HepG2 (cell line): ENCODE results near the gene RPP21. TPM values are rescaled to one million over a fixed set of nuclear protein-coding genes. Genes with fewer than 3 reads are reported as not detected.

Experiments
- ATAC-seq: fragments of 200-7000 bp; cut with Tn5 transposase; 3 replicates; pipeline ENCODE4 v1.9.1; 2020; ENCODE audit warnings: mild to moderate bottlenecking, moderate library complexity
- BruUV-seq: library from RNA; stranded (reverse); fragments of 400-500 nt; replicated peaks from 2 replicates; lab custom pipeline; 2021; lab: Mats Ljungman, UMichigan
- CTCF ChIA-PET: fragments of 300-600 bp; formaldehyde crosslinking; extraction: SDS; loops from one replicate; lab custom pipeline; 2021; ENCODE audit warnings: low total read pairs, inconsistent platforms, low intra/inter-chr PET ratio; lab: Yijun Ruan, JAX
- POLR2A ChIA-PET: fragments of 350-600 bp; sonication (Branson Sonifier 250); formaldehyde crosslinking; loops from one replicate; lab custom pipeline; 2020; ENCODE audit warnings: antibody characterized with exemption, inconsistent platforms; lab: Yijun Ruan, JAX
- DNase-seq: peaks from one replicate; pipeline ENCODE4 v3.0.0-alpha.2; 2015; ENCODE audit warnings: low spot score
- FAIRE-seq: peaks from 3 replicates; lab custom pipeline; 2011; peaks lifted over from hg19 to GRCh38; lab: Jason Lieb, UNC
- H2AFZ ChIP-seq: one replicate; pipeline ENCODE4 v1.6.1; 2011; ENCODE audit warnings: low read length, inconsistent platforms
- H3K27ac ChIP-seq: fragments of 300-600 bp; 3 replicates; pipeline ENCODE4 v1.8.0; 2011; ENCODE audit warnings: mixed run types, mild to moderate bottlenecking, mixed read lengths, low read length, inconsistent platforms; ENCODE audit not compliant: insufficient read depth; ENCODE audit errors: extremely low read length
- H3K27me3 ChIP-seq, 2 experiments: fragments of 200-600 bp in 1 of 2; 2 replicates in 1 of 2; 3 replicates in 1 of 2; pipeline versions ENCODE4 v1.6.0 to v1.8.0; 2011; ENCODE audit warnings: low read length in 2 of 2, mild to moderate bottlenecking in 2 of 2, moderate library complexity in 2 of 2, inconsistent platforms in 1 of 2; ENCODE audit not compliant: insufficient read depth in 2 of 2, control insufficient read depth in 1 of 2
- H3K36me3 ChIP-seq, 2 experiments: fragments of 200-600 bp in 1 of 2; replicated peaks in 1 of 2; 2 replicates in 1 of 2; 3 replicates in 1 of 2; pipeline versions ENCODE4 v1.5.1 to v1.8.0; 2011; ENCODE audit warnings: low read length in 2 of 2, inconsistent platforms in 1 of 2; ENCODE audit not compliant: insufficient read depth in 2 of 2, control insufficient read depth in 1 of 2
- H3K4me1 ChIP-seq: 2 replicates; pipeline ENCODE4 v1.5.1; 2012; ENCODE audit warnings: low read length, inconsistent platforms; ENCODE audit not compliant: insufficient read depth
- H3K4me2 ChIP-seq: 2 replicates; pipeline ENCODE4 v1.6.0; 2011; ENCODE audit warnings: low read depth, low read length, inconsistent platforms
- H3K4me3 ChIP-seq, 3 experiments: fragments of 200-600 bp in 1 of 3; sonication (generic), shearing (Covaris generic) in 1 of 3; replicated peaks in 1 of 3; 2 replicates each; pipeline ENCODE4 v1.5.1; 2011 to 2016; ENCODE audit warnings: low read length in 3 of 3, inconsistent platforms in 2 of 3, low read depth in 2 of 3, mild to moderate bottlenecking in 2 of 3, control low read depth in 1 of 3, mixed read lengths in 1 of 3; ENCODE audit not compliant: insufficient read depth in 1 of 3
- H3K79me2 ChIP-seq: one replicate; pipeline ENCODE4 v1.6.1; 2011; ENCODE audit warnings: low read length, inconsistent platforms; ENCODE audit not compliant: insufficient read depth
- H3K9ac ChIP-seq: 2 replicates; pipeline ENCODE4 v1.6.0; 2011; ENCODE audit warnings: mild to moderate bottlenecking, low read depth, low read length, inconsistent platforms; ENCODE audit not compliant: insufficient read depth
- H3K9me3 ChIP-seq: 2 replicates; pipeline ENCODE4 v1.5.1; 2012; ENCODE audit warnings: mild to moderate bottlenecking, low read length
- H4K20me1 ChIP-seq: 2 replicates; pipeline ENCODE4 v1.6.0; 2011; ENCODE audit warnings: inconsistent platforms, mild to moderate bottlenecking, low read length, moderate library complexity; ENCODE audit not compliant: insufficient read depth
- ARID4A ChIP-seq: sonication (generic); formaldehyde crosslinking; IDR thresholded peaks from 2 replicates; pipeline ENCODE4 v1.5.0; 2020; ENCODE audit warnings: mild to moderate bottlenecking, missing genetic modification reagents, borderline replicate concordance
- FOSL2 ChIP-seq: sonication (generic); formaldehyde crosslinking; IDR thresholded peaks from 2 replicates; pipeline ENCODE4 v1.4.0; 2020; ENCODE audit warnings: missing genetic modification reagents
- KDM4B ChIP-seq: sonication (generic); formaldehyde crosslinking; IDR thresholded peaks from 2 replicates; pipeline ENCODE4 v1.4.0; 2020; ENCODE audit warnings: missing genetic modification reagents
- KDM6A ChIP-seq: IDR thresholded peaks from 2 replicates; pipeline ENCODE4 v1.6.1; 2016; ENCODE audit warnings: low read depth
- KMT2A ChIP-seq: sonication (generic); formaldehyde crosslinking; IDR thresholded peaks from 2 replicates; pipeline ENCODE4 v1.4.0; 2020; ENCODE audit warnings: missing genetic modification reagents
- MATR3 ChIP-seq: sonication (generic); formaldehyde crosslinking; IDR thresholded peaks from 2 replicates; pipeline ENCODE4 v1.4.0; 2020; ENCODE audit warnings: missing genetic modification reagents
- MNT ChIP-seq: fragments of 450-650 bp; IDR thresholded peaks from 2 replicates; pipeline ENCODE4 v1.6.1; 2016
- MTF1 ChIP-seq: sonication (generic); formaldehyde crosslinking; IDR thresholded peaks from 2 replicates; pipeline ENCODE4 v1.5.0; 2020; ENCODE audit warnings: missing genetic modification reagents
- NFKBIZ ChIP-seq: IDR thresholded peaks from 2 replicates; pipeline ENCODE4 v1.6.1; 2018; ENCODE audit warnings: missing genetic modification reagents, missing compliant biosample characterization
- NR1H2 ChIP-seq: sonication (generic); formaldehyde crosslinking; IDR thresholded peaks from 2 replicates; pipeline ENCODE4 v1.8.1; 2022; ENCODE audit warnings: low read depth, missing genetic modification reagents, borderline replicate concordance
- PHB2 ChIP-seq: fragments of 450-650 bp; IDR thresholded peaks from 2 replicates; pipeline ENCODE4 v1.6.1; 2018; ENCODE audit not compliant: partially characterized antibody
- ZFP1 ChIP-seq: IDR thresholded peaks from 2 replicates; pipeline ENCODE4 v1.6.1; 2016
- ZIK1 ChIP-seq: sonication (generic); formaldehyde crosslinking; IDR thresholded peaks from 2 replicates; pipeline ENCODE4 v1.5.0; 2020; ENCODE audit warnings: mild to moderate bottlenecking, low read depth, missing genetic modification reagents, borderline replicate concordance
- ZKSCAN1 ChIP-seq: fragments of 150-350 bp; IDR thresholded peaks from 2 replicates; pipeline ENCODE4 v1.6.1; 2014; ENCODE audit warnings: low read length
- ZNF235 ChIP-seq: sonication (generic); formaldehyde crosslinking; IDR thresholded peaks from 2 replicates; pipeline ENCODE4 v1.8.1; 2023; ENCODE audit warnings: mild to moderate bottlenecking, missing genetic modification reagents, borderline replicate concordance
- ZNF253 ChIP-seq: sonication (generic); formaldehyde crosslinking; IDR thresholded peaks from 2 replicates; pipeline ENCODE4 v1.8.0; 2022; ENCODE audit warnings: mild to moderate bottlenecking, missing genetic modification reagents, borderline replicate concordance
- ZNF556 ChIP-seq: sonication (generic); formaldehyde crosslinking; IDR thresholded peaks from 2 replicates; pipeline ENCODE4 v1.4.0; 2020; ENCODE audit warnings: mild to moderate bottlenecking, missing genetic modification reagents, borderline replicate concordance
- ZNF564 ChIP-seq: sonication (generic); formaldehyde crosslinking; IDR thresholded peaks from 2 replicates; pipeline ENCODE4 v1.8.1; 2023; ENCODE audit warnings: mild to moderate bottlenecking, missing genetic modification reagents
- WGBS: methylation state at CpG from one replicate; pipeline ENCODE4 v1.1.6; 2017; ENCODE audit warnings: low lambda C conversion rate; 5-methylcytosine and 5-hydroxymethylcytosine counted together
- in situ Hi-C: cut with HindIII; loops from 2 replicates; pipeline ENCODE4 v1.10.0; 2017; ENCODE audit warnings: low pct_unique_long_range_greater_than_20kb; ENCODE audit not compliant: extremely low pct_ligation_motif_present
- intact Hi-C: fragments of 100-400 bp; cut with micrococcal nuclease; formaldehyde crosslinking; loops from one replicate; pipeline ENCODE4 v1.10.0; 2022; ENCODE audit not compliant: unreplicated experiment
- polyA plus RNA-seq, 8 experiments: library from polyadenylated mRNA; depleted of rRNA in 3 of 8; stranded (reverse) in 7 of 8; unstranded in 1 of 8; fragments of >200 nt; fragmentation: Illumina TruSeq in 4 of 8; extraction: Trizol in 4 of 8; gene quantifications; 2 replicates each; pipeline versions ENCODE4 v1.2.1 to v1.2.3, GENCODE V29; 2011 to 2016; ENCODE audit warnings: low read depth in 4 of 8, missing spikeins in 1 of 8, mixed read lengths in 1 of 8; ENCODE audit not compliant: insufficient read depth in 1 of 8
- total RNA-seq, 5 experiments: library from RNA; depleted of rRNA; stranded (reverse); fragments of >200 nt; fragmentation: Illumina TruSeq; extraction: Trizol; gene quantifications; 2 replicates each; pipeline ENCODE4 v1.2.3, GENCODE V29; 2016; ENCODE audit warnings: low read depth in 1 of 5

RPP21 gene
- total and polyA plus RNA-seq, 2 of the 13 experiments (the other 11 are each of a cell fraction or from before 2014, with no cell fraction given): 53.1 to 72.3 TPM

GRCh38 chr6:30341218-30341617, 3.7 kb upstream of the RPP21 start:
- in situ Hi-C loops: no loop called here
- ChIA-PET POLR2A (no interaction called here), CTCF (no interaction called here)
- H3K4me1 ChIP-seq: peaks cover 16% of the 10 kb centered on the region
- H3K9ac ChIP-seq: no peak overlapping the region
- TF ChIP-seq ZFP1 (CRISPR knock-in tag) (no peak), KMT2A (CRISPR knock-in tag) (no peak), ZNF253 (CRISPR knock-in tag) (no peak), ZKSCAN1 (no peak), PHB2 (no peak), FOSL2 (no peak), MNT (no peak), KDM4B (CRISPR knock-in tag) (no peak), MTF1 (CRISPR knock-in tag) (no peak), NFKBIZ (CRISPR knock-in tag) (no peak), ARID4A (CRISPR knock-in tag) (no peak), MATR3 (no peak), KDM6A (CRISPR knock-in tag) (no peak), ZNF556 (no peak), ZNF564 (CRISPR knock-in tag) (no peak), ZNF235 (CRISPR knock-in tag) (no peak), ZIK1 (CRISPR knock-in tag) (no peak), NR1H2 (CRISPR knock-in tag) (no peak)
- WGBS: 93% methylated on average over 3 of the region's 3 CpGs
- intact Hi-C loops: no loop called here
- no peaks in the 10 kb centered on the region for H3K27me3 ChIP-seq
- H4K20me1 ChIP-seq: no peaks in the 10 kb centered on the region
- H3K79me2 ChIP-seq: peaks cover 3% of the 10 kb centered on the region
- no peak overlapping the region for H3K27ac ChIP-seq
- no peaks in the 10 kb centered on the region for H3K9me3 ChIP-seq
- DNase-seq (no peak), FAIRE-seq (no peak), ATAC-seq (no peak)
- no peak overlapping the region for H3K4me2 ChIP-seq
- H3K4me3 ChIP-seq: no peak overlapping the region
- no peak overlapping the region for H2AFZ ChIP-seq
- BruUV-seq: no TSS peak
- H3K36me3 ChIP-seq: peaks cover 9 to 28% of the 10 kb centered on the region in 2 experiments
